Right lobe of liver (tissue), 6 donors: ENCODE data around the gene PPFIBP1. TPM values are rescaled to one million over a fixed set of nuclear protein-coding genes. Genes with fewer than 3 reads are reported as not detected.
"Not testable (repeated sequence)": the region's sequence is repeated elsewhere in the genome, so short reads cannot be mapped to it uniquely, and the experiment has no call there.

ENCODE experiments used
- ATAC-seq, 4 donors: fragments of 200-7000 bp; cut with Tn5 transposase; one replicate each; pipeline ENCODE4 v1.9.1; 2020; ENCODE audit warnings: mild to moderate bottlenecking in 4 of 4, moderate library complexity in 4 of 4
- DNase-seq, 3 donors: peaks; one replicate each; pipeline ENCODE4 v3.0.0-alpha.2; 2020
- H3K27ac ChIP-seq, 3 donors: fragments of 200-600 bp; one replicate each; pipeline ENCODE4 v1.8.0; 2022
- H3K27me3 ChIP-seq, 2 donors: fragments of 200-600 bp; one replicate each; pipeline ENCODE4 v1.8.0; 2022
- H3K36me3 ChIP-seq, 4 donors: fragments of 200-600 bp; sonication (generic) in 1 of 4; one replicate each; pipeline versions ENCODE4 v1.5.1 to v1.8.0; 2017 to 2022; ENCODE audit warnings: control low read depth in 1 of 4
- H3K4me1 ChIP-seq, 4 donors: fragments of 200-600 bp; sonication (generic) in 1 of 4; one replicate each; pipeline versions ENCODE4 v1.5.1 to v1.8.0; 2017 to 2022; ENCODE audit warnings: control low read depth in 1 of 4
- H3K4me3 ChIP-seq, 3 donors: fragments of 200-600 bp; one replicate each; pipeline ENCODE4 v1.8.0; 2022
- H3K9me3 ChIP-seq, 4 donors: fragments of 200-600 bp; sonication (generic) in 1 of 4; one replicate each; pipeline versions ENCODE4 v1.5.1 to v1.8.0; 2017 to 2022; ENCODE audit warnings: control low read depth in 1 of 4
- POLR2A ChIP-seq: fragments of 450-650 bp; IDR thresholded peaks from one replicate; pipeline ENCODE4 v1.6.1; 2017; ENCODE audit warnings: antibody characterized with exemption, mild to moderate bottlenecking
- WGBS: methylation state at CpG from one replicate; pipeline ENCODE4 v1.1.6; 2018; ENCODE audit warnings: low coverage, low lambda C conversion rate; ENCODE audit not compliant: insufficient coverage; ENCODE audit errors: missing lambda C conversion rate; 5-methylcytosine and 5-hydroxymethylcytosine counted together
- intact Hi-C, 2 donors: fragments of 100-400 bp; cut with DNase I; formaldehyde crosslinking; loops; one replicate each; pipeline versions ENCODE4 v1.11.2 to v1.14.1; 2022
- total RNA-seq, 6 experiments: library from RNA; depleted of rRNA in 2 of 6; stranded (reverse); fragments of >200 nt in 2 of 6; fragmentation: NEBNext Ultra II Directional in 3 of 6; extraction: Animal tissue kit (Norgen Biotek cat#: 25700) in 3 of 6; gene quantifications; one replicate each; pipeline versions ENCODE4 v1.1.0 to v1.2.4, GENCODE V29; 2016 to 2023
- TF ChIP-seq, protein P1 (sequence below), 4 donors: fragments of 200-600 bp in 3 of 4; fragments of 450-650 bp in 1 of 4; IDR thresholded peaks; one replicate each; pipeline versions ENCODE4 v1.5.1 to v1.8.0; 2016 to 2022; ENCODE audit warnings: antibody characterized with exemption in 4 of 4, mild to moderate bottlenecking in 2 of 4
- donor health status: DM: no; HTN: yes; CAD: no.
- donor health status: DM: no; HTN: no; CAD: no.
- donor health status: DM: no; HTN: no; CAD: no.
- donor health status: DM: no; HTN: yes; CAD: no.
- donor health status: DM: no; HTN: yes; CAD: no.

PPFIBP1 gene
- total RNA-seq, 6 experiments from 2014 or later: 24.1 to 53.9 (median 35.8) TPM

DNA sequence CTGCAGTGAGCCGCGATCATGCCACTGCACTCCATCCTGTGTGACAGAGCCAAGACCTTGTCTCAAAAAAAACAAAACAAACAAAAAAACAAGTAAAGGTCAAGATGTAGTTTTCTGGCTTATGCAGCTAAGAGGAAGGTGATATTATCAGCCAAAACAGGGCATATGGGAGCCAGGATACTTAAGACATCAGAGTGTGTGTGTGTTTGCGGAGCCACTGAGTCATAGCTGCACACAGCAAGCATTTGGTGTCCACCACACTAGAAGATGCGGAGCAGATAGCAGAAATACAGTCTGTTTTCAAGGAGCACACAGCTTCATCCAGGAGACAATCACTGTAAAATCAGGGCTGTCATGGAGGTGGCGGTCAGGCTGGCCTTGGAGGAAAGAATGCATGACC is 99.6 kb downstream of the PPFIBP1 start:
- intact Hi-C loops: no loop called here
- Histone ChIP-seq H3K9me3 (no peaks in the 10 kb centered on the region), H3K36me3 (no peaks in the 10 kb centered on the region), H3K27ac (no peak overlapping the region), H3K27me3 (no peaks in the 10 kb centered on the region), H3K4me1 (no peaks in the 10 kb centered on the region), H3K4me3 (no peak overlapping the region)
- no peak for DNase-seq
- TF ChIP-seq POLR2A: no peak
- TF ChIP-seq, protein P1, sequence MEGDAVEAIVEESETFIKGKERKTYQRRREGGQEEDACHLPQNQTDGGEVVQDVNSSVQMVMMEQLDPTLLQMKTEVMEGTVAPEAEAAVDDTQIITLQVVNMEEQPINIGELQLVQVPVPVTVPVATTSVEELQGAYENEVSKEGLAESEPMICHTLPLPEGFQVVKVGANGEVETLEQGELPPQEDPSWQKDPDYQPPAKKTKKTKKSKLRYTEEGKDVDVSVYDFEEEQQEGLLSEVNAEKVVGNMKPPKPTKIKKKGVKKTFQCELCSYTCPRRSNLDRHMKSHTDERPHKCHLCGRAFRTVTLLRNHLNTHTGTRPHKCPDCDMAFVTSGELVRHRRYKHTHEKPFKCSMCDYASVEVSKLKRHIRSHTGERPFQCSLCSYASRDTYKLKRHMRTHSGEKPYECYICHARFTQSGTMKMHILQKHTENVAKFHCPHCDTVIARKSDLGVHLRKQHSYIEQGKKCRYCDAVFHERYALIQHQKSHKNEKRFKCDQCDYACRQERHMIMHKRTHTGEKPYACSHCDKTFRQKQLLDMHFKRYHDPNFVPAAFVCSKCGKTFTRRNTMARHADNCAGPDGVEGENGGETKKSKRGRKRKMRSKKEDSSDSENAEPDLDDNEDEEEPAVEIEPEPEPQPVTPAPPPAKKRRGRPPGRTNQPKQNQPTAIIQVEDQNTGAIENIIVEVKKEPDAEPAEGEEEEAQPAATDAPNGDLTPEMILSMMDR (IDR thresholded peaks at IDR 0.05): no peak
- 67% methylated on average over 4 of the region's 5 CpGs for WGBS
- peak in 1 of 4 donors; percentile 13 for ATAC-seq

DNA sequence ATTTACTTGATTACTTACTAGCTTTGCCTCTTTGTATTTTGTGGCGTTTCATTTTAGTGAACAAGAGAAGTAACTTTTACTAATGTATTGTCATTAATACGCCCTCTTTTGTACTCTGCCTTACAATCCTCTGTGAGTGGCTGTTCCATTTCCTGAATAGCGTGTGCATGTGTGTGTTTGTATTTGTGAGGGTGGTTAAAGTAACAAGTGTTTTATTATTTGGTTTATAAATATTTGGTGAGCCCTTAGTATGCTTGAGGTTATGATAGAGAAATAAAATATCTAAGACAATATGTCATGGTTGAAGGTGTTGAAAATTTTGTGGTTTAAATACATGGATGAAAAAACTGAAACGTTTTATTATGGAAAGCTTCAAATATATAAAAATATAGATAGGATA is 100.6 kb downstream of the PPFIBP1 start:
- TF ChIP-seq, protein P1 (IDR thresholded peaks at IDR 0.05): no peak
- TF ChIP-seq POLR2A: no peak
- Histone ChIP-seq H3K27ac (no peak overlapping the region), H3K4me3 (no peak overlapping the region), H3K4me1 (no peaks in the 10 kb centered on the region), H3K36me3 (no peaks in the 10 kb centered on the region), H3K27me3 (no peaks in the 10 kb centered on the region), H3K9me3 (no peaks in the 10 kb centered on the region)
- 81% methylated on average over 4 of the region's 4 CpGs for WGBS
- no peak for DNase-seq
- intact Hi-C loops: no loop called here
- no peak for ATAC-seq

DNA sequence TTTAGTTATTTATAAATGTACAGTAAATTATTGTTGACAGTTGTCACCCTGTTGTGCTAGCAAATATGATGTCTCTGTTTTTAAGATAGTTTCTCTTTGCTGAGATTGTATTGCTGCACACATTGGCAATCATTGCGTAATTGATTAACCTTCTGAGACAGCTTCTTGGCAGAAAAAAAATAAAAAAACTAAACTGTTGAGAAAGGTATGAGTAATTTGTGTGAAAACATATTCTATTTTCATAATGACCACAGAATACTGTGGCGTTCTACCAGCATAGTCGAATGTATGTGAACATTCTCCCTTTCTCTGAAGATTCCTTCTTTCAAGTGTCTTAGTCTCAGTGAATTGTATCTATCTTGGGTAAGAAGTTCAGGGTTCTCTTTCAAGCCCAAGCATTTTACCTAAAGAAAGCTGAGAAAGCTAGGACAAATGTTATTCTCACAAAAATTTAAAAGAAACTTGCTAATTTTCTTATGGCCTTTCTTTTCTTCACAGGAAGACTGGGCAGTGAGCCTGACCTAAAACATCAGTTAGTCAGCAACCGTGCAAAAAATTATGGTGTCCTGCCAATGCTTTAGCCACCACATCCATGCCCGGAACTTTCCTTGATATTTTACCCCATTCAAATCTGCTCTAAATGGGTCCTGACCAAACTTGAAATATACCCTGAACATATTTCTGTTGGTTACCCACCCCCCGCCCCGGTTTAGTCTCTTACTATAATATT is 103.3 kb downstream of the PPFIBP1 start:
- Histone ChIP-seq H3K4me3 (no peak overlapping the region), H3K27ac (no peak overlapping the region), H3K9me3 (no peaks in the 10 kb centered on the region), H3K4me1 (peaks cover 0 to 3% (median 0%) of the 10 kb centered on the region in 4 donors), H3K27me3 (no peaks in the 10 kb centered on the region), H3K36me3 (no peaks in the 10 kb centered on the region)
- peak in 1 of 4 donors; percentile 54 for ATAC-seq
- DNase-seq: no peak
- intact Hi-C loops: no loop called here
- TF ChIP-seq, protein P1 (IDR thresholded peaks at IDR 0.05): no peak
- no peak for TF ChIP-seq POLR2A
- 49% methylated on average over 7 of the region's 7 CpGs for WGBS

DNA sequence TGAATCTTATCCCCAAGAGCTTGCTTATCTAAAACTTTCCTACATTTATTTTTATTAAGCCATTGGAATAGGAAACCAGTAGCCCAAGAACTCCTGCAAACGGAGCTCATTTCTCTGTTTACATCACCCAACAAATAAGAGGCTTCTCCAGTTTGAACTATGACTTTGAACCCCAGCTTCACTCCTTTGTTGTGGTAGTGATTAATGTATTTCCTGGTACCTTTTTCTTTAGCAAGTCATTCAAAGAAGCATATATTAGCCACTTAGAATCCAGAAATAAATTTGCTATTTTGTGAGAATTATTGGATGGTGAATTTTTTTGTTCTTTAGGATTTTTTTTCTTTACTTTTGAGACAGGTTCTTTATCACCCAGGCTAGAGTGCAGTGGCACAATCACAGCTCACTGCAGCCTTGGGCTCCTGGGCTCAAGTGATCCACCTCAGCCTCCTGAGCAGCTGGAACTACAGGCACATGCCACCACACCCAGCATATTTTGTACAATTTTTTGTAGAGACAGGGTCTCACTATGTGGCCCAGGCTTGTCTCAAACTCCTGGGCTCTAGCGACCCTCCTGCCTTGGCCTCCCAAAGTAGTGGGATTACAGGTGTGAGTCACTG is 104.0 kb downstream of the PPFIBP1 start:
- intact Hi-C loops: not testable (repeated sequence)

DNA sequence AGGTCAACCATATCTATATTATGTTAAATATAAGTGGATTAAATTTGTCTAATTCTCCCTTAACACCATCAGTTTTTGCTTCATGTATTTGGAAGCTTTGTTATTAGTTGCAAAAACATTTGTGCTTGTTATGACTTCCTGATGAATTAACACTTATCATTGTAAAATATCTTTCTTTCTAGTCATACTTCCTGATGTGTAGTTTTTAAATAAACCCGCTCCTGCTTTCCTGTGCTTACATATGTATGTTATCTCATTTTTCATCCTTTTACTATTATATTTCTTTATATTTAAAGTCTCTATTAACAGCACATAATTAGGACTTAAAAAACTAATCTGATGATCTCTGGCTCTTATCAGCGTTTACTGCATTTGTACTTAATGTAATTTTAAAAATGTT is 106.2 kb downstream of the PPFIBP1 start:
- H3K4me3 ChIP-seq, DNase-seq, H3K36me3 ChIP-seq, H3K27ac ChIP-seq, ATAC-seq, intact Hi-C loops, H3K27me3 ChIP-seq, H3K9me3 ChIP-seq, H3K4me1 ChIP-seq: not testable (repeated sequence)
- 64% methylated on average over 2 of the region's 2 CpGs for WGBS

More for the DNA sequence above, 104.0 kb downstream of the PPFIBP1 start:
- not testable (repeated sequence) for H3K36me3 ChIP-seq, DNase-seq, H3K4me1 ChIP-seq, H3K4me3 ChIP-seq, ATAC-seq, H3K27ac ChIP-seq, H3K27me3 ChIP-seq, H3K9me3 ChIP-seq
- WGBS: 59% methylated on average over 2 of the region's 2 CpGs
